Parathyroid adenoma (tissue), 2 donors: ENCODE data around the gene AGPAT2.

Experiments
- H2AFZ ChIP-seq: fragments of 300-600 bp; sonication (generic); one replicate; pipeline ENCODE4 v1.7.0; 2017; ENCODE audit warnings: antibody characterized with exemption, mild to moderate bottlenecking
- H3K27ac ChIP-seq: fragments of 300-600 bp; sonication (generic); one replicate; pipeline ENCODE4 v1.7.0; 2017
- H3K27me3 ChIP-seq: fragments of 300-600 bp; sonication (generic); one replicate; pipeline ENCODE4 v1.7.0; 2017; ENCODE audit warnings: low read length; ENCODE audit not compliant: control insufficient read depth, insufficient read depth
- H3K36me3 ChIP-seq: fragments of 300-600 bp; sonication (generic); one replicate; pipeline ENCODE4 v1.7.0; 2017; ENCODE audit warnings: low read length; ENCODE audit not compliant: control insufficient read depth, insufficient read depth
- H3K4me1 ChIP-seq: fragments of 300-600 bp; sonication (generic); one replicate; pipeline ENCODE4 v1.7.0; 2017; ENCODE audit warnings: control low read depth
- H3K4me2 ChIP-seq: fragments of 300-600 bp; sonication (generic); one replicate; pipeline ENCODE4 v1.7.0; 2017; ENCODE audit warnings: low read length
- H3K4me3 ChIP-seq: fragments of 300-600 bp; sonication (generic); one replicate; pipeline ENCODE4 v1.7.0; 2017; ENCODE audit warnings: low read depth, low read length
- H3K79me2 ChIP-seq: fragments of 300-600 bp; sonication (generic); one replicate; pipeline ENCODE4 v1.7.0; 2017; ENCODE audit warnings: control low read depth
- H3K9ac ChIP-seq: fragments of 300-600 bp; sonication (generic); one replicate; pipeline ENCODE4 v1.7.0; 2017; ENCODE audit warnings: mild to moderate bottlenecking
- H3K9me3 ChIP-seq: fragments of 300-600 bp; sonication (generic); one replicate; pipeline ENCODE4 v1.7.0; 2017; ENCODE audit warnings: low read length; ENCODE audit not compliant: control insufficient read depth
- CTCF ChIP-seq: fragments of 300-600 bp; sonication (generic); IDR thresholded peaks from one replicate; pipeline ENCODE4 v1.7.0; 2017; ENCODE audit warnings: antibody characterized with exemption, mild to moderate bottlenecking
- donor health status: primary hyperparathyroidism.

Gene AGPAT2

DNA sequence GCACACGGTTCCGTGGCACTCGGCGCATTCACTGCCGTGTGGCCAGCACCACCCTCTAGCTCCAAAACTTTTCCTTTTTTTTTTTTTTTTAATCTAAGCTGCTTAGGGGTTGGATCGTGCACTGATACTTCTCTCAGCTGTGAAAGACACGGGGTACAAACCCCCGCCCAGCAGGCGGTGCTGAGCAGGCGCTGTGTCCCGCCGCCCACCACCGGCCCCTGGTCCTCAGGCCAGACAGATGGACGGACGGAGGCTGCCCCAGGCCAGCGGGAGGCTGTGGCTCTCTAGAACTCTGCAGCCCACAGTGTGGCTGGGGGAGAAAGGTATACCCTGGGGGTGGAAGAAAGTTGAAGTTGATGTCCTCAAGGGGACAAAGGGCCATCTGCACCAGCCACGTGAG is 6.2 kb downstream of the AGPAT2 start:
- H3K27me3 ChIP-seq, result no peaks in the 10 kb centered on the region
- no peak overlapping the region for H3K4me2 ChIP-seq
- no peak overlapping the region for H2AFZ ChIP-seq
- H3K27ac ChIP-seq, result no peak overlapping the region
- no peak overlapping the region for H3K9ac ChIP-seq
- no peak for TF ChIP-seq CTCF
- no peak overlapping the region for H3K4me3 ChIP-seq
- peaks cover 5% of the 10 kb centered on the region for H3K79me2 ChIP-seq
- no peaks in the 10 kb centered on the region for H3K36me3 ChIP-seq
- H3K4me1 ChIP-seq, result peaks cover 9% of the 10 kb centered on the region
- H3K9me3 ChIP-seq, result no peaks in the 10 kb centered on the region

- H3K27ac ChIP-seq, result peak overlapping the region; percentile 92
- H3K9me3 ChIP-seq, result no peaks in the 10 kb centered on the region
- no peak overlapping the region for H3K4me3 ChIP-seq
- TF ChIP-seq CTCF, result no peak
- H2AFZ ChIP-seq, result peak overlapping the region; percentile 50
- H3K36me3 ChIP-seq, result no peaks in the 10 kb centered on the region
- H3K4me1 ChIP-seq, result peaks cover 9% of the 10 kb centered on the region
- peaks cover 5% of the 10 kb centered on the region for H3K79me2 ChIP-seq
- peak overlapping the region; percentile 38 for H3K4me2 ChIP-seq
- H3K9ac ChIP-seq, result no peak overlapping the region
- no peaks in the 10 kb centered on the region for H3K27me3 ChIP-seq
Measured at GRCh38 chr9:136679431-136679941, 7.8 kb downstream of the AGPAT2 start.

DNA sequence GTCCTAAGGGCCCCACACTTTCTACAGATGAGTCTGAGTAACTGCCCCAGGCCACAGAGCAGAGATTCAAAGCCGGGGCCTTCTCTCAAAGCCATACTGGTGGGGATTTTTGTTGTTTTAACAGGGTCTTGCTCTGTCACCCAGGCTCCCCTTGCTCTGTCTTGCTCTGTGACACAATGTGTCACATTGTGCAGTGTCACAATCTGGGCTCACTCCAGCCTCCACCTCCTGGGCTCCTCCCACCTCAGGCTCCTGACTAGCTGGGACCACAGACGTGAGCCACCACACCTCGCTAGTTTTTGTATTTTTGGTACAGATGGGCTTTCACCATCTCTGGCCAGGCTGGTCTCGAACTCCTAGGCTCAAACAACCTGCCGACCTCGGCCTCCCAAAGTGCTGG is 8.6 kb downstream of the AGPAT2 start:
- Histone ChIP-seq H3K27ac (peak overlapping the region; percentile 92), H2AFZ (no peak overlapping the region), H3K4me1 (peaks cover 9% of the 10 kb centered on the region), H3K4me3 (no peak overlapping the region), H3K36me3 (no peaks in the 10 kb centered on the region), H3K27me3 (no peaks in the 10 kb centered on the region), H3K9me3 (no peaks in the 10 kb centered on the region), H3K4me2 (no peak overlapping the region), H3K9ac (no peak overlapping the region), H3K79me2 (peaks cover 5% of the 10 kb centered on the region)
- TF ChIP-seq CTCF, result no peak

GRCh38 chr9:136678034-136678433 is 9.2 kb downstream of the AGPAT2 start:
- Histone ChIP-seq H2AFZ (no peak overlapping the region), H3K9me3 (no peaks in the 10 kb centered on the region), H3K4me1 (peaks cover 9% of the 10 kb centered on the region), H3K4me3 (no peak overlapping the region), H3K4me2 (no peak overlapping the region), H3K36me3 (no peaks in the 10 kb centered on the region), H3K9ac (no peak overlapping the region), H3K79me2 (peaks cover 2% of the 10 kb centered on the region), H3K27me3 (no peaks in the 10 kb centered on the region), H3K27ac (no peak overlapping the region)
- TF ChIP-seq CTCF, result no peak

DNA sequence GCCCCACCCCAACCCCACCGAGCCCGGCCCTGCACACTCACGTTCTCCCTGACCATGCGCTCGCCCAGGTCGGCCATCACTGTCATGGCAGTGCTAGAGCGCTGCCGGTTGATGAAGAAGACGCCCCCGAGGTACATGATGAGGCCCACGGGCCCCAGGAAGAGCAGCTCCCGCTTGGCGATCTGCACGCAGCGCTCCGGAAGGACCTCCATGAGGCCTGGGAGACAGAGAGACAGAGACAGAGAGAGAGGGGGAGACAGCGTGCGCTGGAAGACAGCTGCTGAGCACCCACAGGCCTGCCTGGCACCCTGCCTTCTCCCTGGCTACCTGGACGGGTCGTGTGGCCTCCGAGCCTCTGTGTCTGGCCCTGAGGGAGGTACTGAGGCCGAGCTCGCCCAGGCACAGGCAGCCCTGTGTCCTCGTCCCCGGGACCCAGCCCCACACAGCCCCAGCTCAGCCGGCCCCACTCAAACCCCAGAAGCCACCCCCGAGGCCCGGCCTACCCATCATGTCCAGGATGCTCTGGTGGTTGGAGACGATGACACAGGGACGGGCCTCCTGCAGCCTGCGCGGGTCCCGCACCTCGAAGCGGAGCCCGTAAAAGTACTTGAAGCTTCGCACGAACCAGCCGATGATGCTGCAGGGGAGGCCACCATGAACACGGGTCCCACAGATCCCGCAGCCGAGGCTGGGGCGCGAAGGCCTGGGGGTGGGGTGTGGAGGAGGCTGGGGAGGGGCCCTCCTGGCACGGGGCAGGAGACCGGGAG is 10.2 kb downstream of the AGPAT2 start:
- Histone ChIP-seq H3K27ac (no peak overlapping the region), H3K79me2 (peaks cover 2% of the 10 kb centered on the region), H3K36me3 (no peaks in the 10 kb centered on the region), H3K4me1 (peaks cover 9% of the 10 kb centered on the region), H3K9ac (no peak overlapping the region), H3K9me3 (no peaks in the 10 kb centered on the region), H3K4me3 (no peak overlapping the region), H3K4me2 (no peak overlapping the region), H3K27me3 (no peaks in the 10 kb centered on the region), H2AFZ (no peak overlapping the region)
- TF ChIP-seq CTCF, result no peak
